Measurements from ENCODE around the gene WWC2.

- TF ChIP-seq GATA2 (IDR thresholded peaks at IDR 0.05; ENCODE audit: low read depth, low read length) (no peak), GATA3 (IDR thresholded peaks at IDR 0.05; ENCODE audit: low read depth, low read length) (no peak)
Observed at GRCh38 chr4:183324619-183325018, 225.6 kb downstream of the WWC2 start.
